Thyroid gland (tissue), 4 donors: Measurements from ENCODE around the gene STEAP1B.

Source experiments
- CTCF ChIP-seq, 6 experiments: fragments of 200-600 bp in 3 of 6; fragments of 450-650 bp in 3 of 6; sonication (generic) in 3 of 6; IDR thresholded peaks; one replicate each; pipeline ENCODE4 v1.5.1; 2016 to 2019; ENCODE audit warnings: antibody characterized with exemption in 6 of 6, mild to moderate bottlenecking in 2 of 6, inconsistent platforms in 1 of 6, moderate library complexity in 1 of 6
- POLR2A ChIP-seq, 2 donors: fragments of 450-650 bp; IDR thresholded peaks; one replicate each; pipeline ENCODE4 v1.6.1; 2017; ENCODE audit warnings: antibody characterized with exemption in 2 of 2, mild to moderate bottlenecking in 2 of 2, moderate library complexity in 1 of 2

- TF ChIP-seq POLR2A (IDR thresholded peaks at IDR 0.05) = no peak
- TF ChIP-seq CTCF (IDR thresholded peaks at IDR 0.05) = no peak
Measured at GRCh38 chr7:22470981-22471380, 29.0 kb downstream of the STEAP1B start.
